ENCODE results near the gene ZNF649.

GRCh38 chr19:51919606-51920005 lies 14.8 kb upstream of the ZNF649 start:
- TF ChIP-seq POLR2AphosphoS5 (IDR thresholded peaks at IDR 0.05; ENCODE audit: low read depth, low read length): no peak
- no peak for TF ChIP-seq TAF1 (IDR thresholded peaks at IDR 0.05; ENCODE audit: borderline replicate concordance, insufficient read depth, low read length)
- no peak for TF ChIP-seq REST (IDR thresholded peaks at IDR 0.05; ENCODE audit: insufficient read depth in 1 of 2, low read depth in 2 of 2, low read length in 2 of 2)
- no peak for TF ChIP-seq SIN3A (IDR thresholded peaks at IDR 0.05; ENCODE audit: borderline replicate concordance, insufficient read depth, low read length)
